ENCODE data around the gene DUSP19.

DUSP19 gene

DNA sequence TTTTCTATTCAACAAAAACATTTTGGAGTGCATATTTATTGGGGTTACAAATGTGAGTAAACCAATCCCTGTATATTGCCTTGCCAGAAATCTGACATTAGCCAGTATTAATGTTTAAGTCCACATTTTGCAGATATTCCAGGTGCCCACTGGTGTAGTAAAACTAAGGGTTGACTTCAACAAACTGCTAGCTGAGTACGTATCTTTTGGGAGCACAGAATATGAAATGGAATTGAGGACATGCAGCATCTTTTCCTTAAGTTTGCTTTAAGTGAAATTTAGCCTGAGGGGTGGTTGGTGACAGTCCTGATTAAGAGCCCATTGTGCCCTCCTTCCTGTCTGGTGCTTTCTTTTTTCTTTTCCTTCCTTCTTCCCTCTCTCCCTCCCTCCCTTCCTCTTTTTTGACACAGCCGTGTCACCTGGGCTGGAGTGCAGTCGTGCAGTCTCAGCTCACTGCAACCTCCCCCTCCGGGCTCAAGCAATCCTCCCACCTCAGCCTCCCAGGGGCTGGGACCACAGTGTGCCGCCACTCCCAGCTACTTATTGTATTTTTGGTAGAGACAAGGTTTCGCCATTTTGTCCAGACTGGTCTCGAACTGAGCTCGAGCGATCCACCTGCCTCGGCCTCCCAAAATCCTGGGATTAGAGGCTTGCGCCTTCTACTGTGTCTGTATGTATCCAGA lies 47.3 kb downstream of the DUSP19 start:
- no peak for DNase-seq

DNA sequence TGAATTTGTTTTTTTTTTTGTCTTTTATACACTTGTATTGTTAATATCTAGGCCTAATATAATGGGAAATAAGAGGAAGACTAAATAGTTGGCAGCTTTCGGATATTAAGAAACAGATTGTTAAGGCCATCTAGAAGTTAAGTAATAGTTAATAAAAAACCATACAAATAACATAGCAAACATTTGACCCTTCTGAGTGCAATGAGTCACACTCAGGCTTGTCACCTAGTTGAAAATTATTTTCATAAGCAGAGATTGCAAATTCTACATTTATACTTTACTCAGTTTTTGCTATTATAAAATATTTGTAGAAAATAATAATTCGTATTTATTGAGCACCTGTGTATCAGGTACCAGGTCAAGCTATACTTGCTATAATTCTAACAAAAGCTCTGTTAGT lies 48.1 kb downstream of the DUSP19 start:
- DNase-seq = no peak

DNA sequence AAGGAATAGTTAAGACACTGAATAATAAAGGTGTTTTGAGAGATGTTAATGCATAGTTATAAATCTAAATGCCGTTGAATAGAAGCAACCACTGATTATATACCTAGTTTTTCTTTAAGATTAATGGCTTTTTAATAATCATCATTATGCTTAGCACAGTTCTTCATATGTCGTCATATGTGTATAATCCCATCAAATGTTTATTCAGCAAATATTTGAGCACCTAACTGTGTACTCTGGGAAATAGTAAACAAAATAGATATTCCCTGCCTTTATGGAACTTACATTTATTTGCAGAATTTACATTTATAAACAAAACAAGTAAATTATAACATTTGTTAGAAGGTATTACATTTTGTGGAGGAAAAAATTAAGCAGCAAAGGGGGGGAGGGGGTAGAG lies 55.5 kb downstream of the DUSP19 start:
- DNase-seq = no peak

DNA sequence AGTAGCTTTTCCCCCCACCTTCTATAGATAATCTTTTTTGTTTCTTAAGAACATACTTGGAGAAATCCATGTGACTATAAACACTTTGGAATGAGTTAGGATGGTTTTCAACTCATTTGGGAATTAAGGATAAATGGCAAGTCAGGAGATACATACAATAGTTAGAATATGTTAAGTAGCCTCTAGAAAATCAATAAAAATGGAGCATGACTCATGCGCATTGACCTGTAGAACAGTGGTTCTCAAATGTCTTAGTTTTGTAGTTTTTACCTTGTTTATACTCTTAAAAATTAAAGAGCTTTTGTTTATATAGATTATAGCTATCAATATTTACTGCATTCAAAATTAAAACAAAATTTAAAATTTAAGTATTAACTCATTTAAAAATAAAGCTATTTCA lies 70.4 kb downstream of the DUSP19 start:
- DNase-seq = no peak

DNA sequence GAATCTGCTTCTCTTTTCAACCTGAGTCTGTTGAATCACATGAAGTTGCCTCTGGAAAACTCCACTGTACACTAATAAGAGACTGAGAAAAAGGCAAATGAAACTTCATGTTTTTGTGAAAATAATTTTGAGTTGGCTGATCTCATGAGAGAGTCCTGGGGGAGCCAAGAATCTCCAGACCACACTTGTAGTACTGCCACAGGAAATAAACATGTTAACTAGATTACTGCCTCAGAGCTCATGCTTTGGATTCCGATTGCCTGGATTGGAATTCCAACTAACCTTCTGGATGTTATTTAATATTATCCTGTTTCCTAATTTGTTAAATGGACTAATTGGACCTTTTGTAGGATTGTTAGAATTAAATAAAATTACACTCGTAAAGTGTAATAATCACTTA lies 70.9 kb downstream of the DUSP19 start:
- no peak for DNase-seq
